A549 (cell line): ENCODE measurements around the gene LIMK2. TPM values are rescaled to one million over a fixed set of nuclear protein-coding genes. Genes with fewer than 3 reads are reported as not detected.
A peak's percentile ranks its signal among the peaks of the same experiment; 100 is the strongest.

Source experiments
- ATAC-seq, 2 experiments: fragments of 200-7000 bp in 1 of 2; fragments of >200 bp in 1 of 2; cut with Nextera tagmentation in 1 of 2; cut with Tn5 transposase in 1 of 2; 3 replicates each; pipeline versions ENCODE4 v1.8.0 to v1.9.1; 2018 to 2020; ENCODE audit warnings: mild to moderate bottlenecking in 1 of 2, moderate library complexity in 1 of 2
- CTCF ChIA-PET: fragments of 300-600 bp; sonication (Branson Sonifier 250); formaldehyde crosslinking; extraction: SDS; loops from one replicate; lab custom pipeline; 2021; ENCODE audit warnings: antibody characterized with exemption, inconsistent platforms; lab: Yijun Ruan, JAX
- POLR2A ChIA-PET: fragments of 350-600 bp; formaldehyde crosslinking; extraction: SDS; loops from one replicate; lab custom pipeline; 2021; ENCODE audit warnings: antibody characterized with exemption, inconsistent platforms; lab: Yijun Ruan, JAX
- DNase-seq, 2 experiments: peaks; one replicate each; pipeline versions ENCODE4 v3.0.0 to v3.0.0-alpha.2; 2011 to 2016; ENCODE audit warnings: low read depth in 1 of 2, low spot score in 1 of 2
- FAIRE-seq: peaks from 2 replicates; lab custom pipeline; 2011; peaks lifted over from hg19 to GRCh38; lab: Jason Lieb, UNC
- H3K27ac ChIP-seq, 2 experiments: fragments of >200 bp; sonication (Bioruptor Twin); formaldehyde crosslinking; 3 replicates each; pipeline ENCODE4 v1.5.1; 2016 to 2017
- H3K4me1 ChIP-seq: fragments of >200 bp; sonication (Bioruptor Twin); formaldehyde crosslinking; 3 replicates; pipeline ENCODE4 v1.6.1; 2016
- H3K4me2 ChIP-seq: fragments of >200 bp; sonication (Bioruptor Twin); formaldehyde crosslinking; 3 replicates; pipeline ENCODE4 v1.6.1; 2016
- H3K4me3 ChIP-seq: fragments of >200 bp; sonication (Bioruptor Twin); formaldehyde crosslinking; 3 replicates; pipeline ENCODE4 v1.5.1; 2016
- H3K9me3 ChIP-seq: fragments of >200 bp; sonication (Bioruptor Twin); formaldehyde crosslinking; 3 replicates; pipeline ENCODE4 v1.6.1; 2016
- ATOH8 ChIP-seq: fragments of 250-450 bp; sonication (Bioruptor Pico); IDR thresholded peaks from 2 replicates; pipeline ENCODE4 v1.5.0; 2020; ENCODE audit warnings: low read depth, mild to moderate bottlenecking, moderate library complexity
- BHLHE40 ChIP-seq: IDR thresholded peaks from 2 replicates; pipeline ENCODE4 v1.6.1; 2012; ENCODE audit warnings: low read depth, low read length, inconsistent platforms
- CBX2 ChIP-seq: fragments of 200-600 bp; sonication (generic); IDR thresholded peaks from 2 replicates; pipeline ENCODE4 v1.6.1; 2016; ENCODE audit warnings: low read depth, mild to moderate bottlenecking, borderline replicate concordance
- CEBPB ChIP-seq, 2 experiments: fragments of >200 bp in 1 of 2; sonication (Bioruptor Twin) in 1 of 2; formaldehyde crosslinking in 1 of 2; IDR thresholded peaks; 2 replicates each; pipeline ENCODE4 v1.6.1; 2012 to 2016
- CHD4 ChIP-seq: fragments of 200-600 bp; sonication (generic); IDR thresholded peaks from 2 replicates; pipeline ENCODE4 v1.6.1; 2016; ENCODE audit warnings: antibody characterized with exemption, mild to moderate bottlenecking, borderline replicate concordance
- FOSB ChIP-seq: fragments of 250-450 bp; sonication (Bioruptor Pico); IDR thresholded peaks from 2 replicates; pipeline ENCODE4 v1.5.0; 2020; ENCODE audit warnings: mild to moderate bottlenecking, moderate library complexity
- MAFK ChIP-seq: fragments of 450-650 bp; IDR thresholded peaks from 2 replicates; pipeline ENCODE4 v1.6.1; 2014; ENCODE audit not compliant: partially characterized antibody
- MAX ChIP-seq: IDR thresholded peaks from 2 replicates; pipeline ENCODE4 v1.6.1; 2012
- MAZ ChIP-seq: fragments of 150-350 bp; IDR thresholded peaks from 2 replicates; pipeline ENCODE4 v1.6.1; 2014; ENCODE audit warnings: antibody characterized with exemption, low read depth, low read length, borderline replicate concordance
- RAD21 ChIP-seq, 2 experiments: fragments of >200 bp in 1 of 2; sonication (Bioruptor Twin) in 1 of 2; formaldehyde crosslinking in 1 of 2; IDR thresholded peaks in 1 of 2; conservative IDR thresholded peaks in 1 of 2; 2 replicates in 1 of 2; 3 replicates in 1 of 2; pipeline ENCODE4 v1.6.1; 2012 to 2018; ENCODE audit warnings: inconsistent platforms in 1 of 2
- SMC3 ChIP-seq: fragments of >200 bp; sonication (Bioruptor Twin); formaldehyde crosslinking; IDR thresholded peaks from 3 replicates; pipeline ENCODE4 v1.6.1; 2018; ENCODE audit warnings: inconsistent platforms
- SREBF2 ChIP-seq: fragments of 450-650 bp; IDR thresholded peaks from 2 replicates; pipeline ENCODE4 v1.6.1; 2014; ENCODE audit warnings: mild to moderate bottlenecking, moderate library complexity
- ZFP36 ChIP-seq: fragments of 450-650 bp; IDR thresholded peaks from 2 replicates; pipeline ENCODE4 v1.6.1; 2014; ENCODE audit warnings: borderline replicate concordance; ENCODE audit not compliant: partially characterized antibody
- ZSCAN20 ChIP-seq: fragments of 250-450 bp; sonication (Bioruptor Pico); IDR thresholded peaks from 2 replicates; pipeline ENCODE4 v1.8.0; 2022; ENCODE audit warnings: mild to moderate bottlenecking, moderate library complexity
- WGBS: methylation state at CpG from one replicate; pipeline ENCODE4 v1.1.6; 2017; ENCODE audit errors: missing lambda C conversion rate; 5-methylcytosine and 5-hydroxymethylcytosine counted together
- polyA plus RNA-seq, 4 experiments: library from polyadenylated mRNA; depleted of rRNA in 3 of 4; stranded (reverse); fragments of >200 nt; fragmentation: RNase III in 1 of 4; extraction: RNeasy Plus Mini Kit Qiagen cat#74134 plus additional on column Dnase treatment in 1 of 4; gene quantifications; 2 replicates in 3 of 4; 3 replicates in 1 of 4; pipeline ENCODE4 v1.2.3, GENCODE V29; 2011 to 2017
- TF ChIP-seq, protein P1 (sequence below): fragments of 450-650 bp; IDR thresholded peaks from 2 replicates; pipeline ENCODE4 v1.6.1; 2014; ENCODE audit warnings: antibody characterized with exemption
- TF ChIP-seq, protein P2 (sequence below): fragments of >200 bp; sonication (Bioruptor Twin); formaldehyde crosslinking; IDR thresholded peaks from 3 replicates; pipeline ENCODE4 v1.5.1; 2016
- TF ChIP-seq, protein P3 (sequence below): fragments of 150-350 bp; IDR thresholded peaks from 2 replicates; pipeline ENCODE4 v1.6.1; 2014; ENCODE audit warnings: low read depth, mild to moderate bottlenecking, low read length

LIMK2 gene
- polyA plus RNA-seq, 2 of the 4 experiments (the other 2 are of a cell fraction) = 3.1 to 6.9 TPM

GRCh38 chr22:31230871-31231621 lies 18.9 kb downstream of the LIMK2 start:
- 0 out of 3 replicates have a peak, but pooled peaks cover 6% of the 10 kb centered on the region for H3K4me1 ChIP-seq
- H3K9me3 ChIP-seq = no peaks in the 10 kb centered on the region
- CTCF ChIA-PET = interaction anchor here (0.6 to 5.4 kb wide), 25 partner anchors 8 to 468 kb away, joined by 3 to 26 read pairs (median 4); partner anchors contain the start of gene SELENOM
- 42% methylated on average over 3 of the region's 3 CpGs for WGBS
- H3K27ac ChIP-seq = no peak overlapping the region
- DNase-seq (peak in 1 of 2 experiments; percentile 40), FAIRE-seq (no peak), ATAC-seq (peak; percentile 73 to 78; a peak in 5 of 6 replicates)
- POLR2A ChIA-PET = no interaction called here
- H3K4me2 ChIP-seq = no peak overlapping the region
- TF ChIP-seq, protein P1, sequence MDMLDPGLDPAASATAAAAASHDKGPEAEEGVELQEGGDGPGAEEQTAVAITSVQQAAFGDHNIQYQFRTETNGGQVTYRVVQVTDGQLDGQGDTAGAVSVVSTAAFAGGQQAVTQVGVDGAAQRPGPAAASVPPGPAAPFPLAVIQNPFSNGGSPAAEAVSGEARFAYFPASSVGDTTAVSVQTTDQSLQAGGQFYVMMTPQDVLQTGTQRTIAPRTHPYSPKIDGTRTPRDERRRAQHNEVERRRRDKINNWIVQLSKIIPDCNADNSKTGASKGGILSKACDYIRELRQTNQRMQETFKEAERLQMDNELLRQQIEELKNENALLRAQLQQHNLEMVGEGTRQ = no peak
- no peak for TF ChIP-seq MAZ
- no peak for TF ChIP-seq BHLHE40
- no peak for TF ChIP-seq CEBPB (IDR thresholded peaks at IDR 0.05)
- peak; percentile 61 to 66 for TF ChIP-seq RAD21 (conservative IDR thresholded peaks at IDR 0.05 in 1 of 2, IDR thresholded peaks at IDR 0.05 in 1 of 2)
- no peak for TF ChIP-seq ZSCAN20 (CRISPR knock-in tag)
- TF ChIP-seq SMC3 = peak; percentile 48; the same call in 2 of the 3 replicates
- TF ChIP-seq MAFK = no peak
- TF ChIP-seq, protein P2, sequence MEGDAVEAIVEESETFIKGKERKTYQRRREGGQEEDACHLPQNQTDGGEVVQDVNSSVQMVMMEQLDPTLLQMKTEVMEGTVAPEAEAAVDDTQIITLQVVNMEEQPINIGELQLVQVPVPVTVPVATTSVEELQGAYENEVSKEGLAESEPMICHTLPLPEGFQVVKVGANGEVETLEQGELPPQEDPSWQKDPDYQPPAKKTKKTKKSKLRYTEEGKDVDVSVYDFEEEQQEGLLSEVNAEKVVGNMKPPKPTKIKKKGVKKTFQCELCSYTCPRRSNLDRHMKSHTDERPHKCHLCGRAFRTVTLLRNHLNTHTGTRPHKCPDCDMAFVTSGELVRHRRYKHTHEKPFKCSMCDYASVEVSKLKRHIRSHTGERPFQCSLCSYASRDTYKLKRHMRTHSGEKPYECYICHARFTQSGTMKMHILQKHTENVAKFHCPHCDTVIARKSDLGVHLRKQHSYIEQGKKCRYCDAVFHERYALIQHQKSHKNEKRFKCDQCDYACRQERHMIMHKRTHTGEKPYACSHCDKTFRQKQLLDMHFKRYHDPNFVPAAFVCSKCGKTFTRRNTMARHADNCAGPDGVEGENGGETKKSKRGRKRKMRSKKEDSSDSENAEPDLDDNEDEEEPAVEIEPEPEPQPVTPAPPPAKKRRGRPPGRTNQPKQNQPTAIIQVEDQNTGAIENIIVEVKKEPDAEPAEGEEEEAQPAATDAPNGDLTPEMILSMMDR = peak; percentile 50
- TF ChIP-seq CBX2 = no peak
- TF ChIP-seq CHD4 = no peak
- no peak for TF ChIP-seq ATOH8
- TF ChIP-seq FOSB (CRISPR knock-in tag) = no peak
- TF ChIP-seq, protein P3, sequence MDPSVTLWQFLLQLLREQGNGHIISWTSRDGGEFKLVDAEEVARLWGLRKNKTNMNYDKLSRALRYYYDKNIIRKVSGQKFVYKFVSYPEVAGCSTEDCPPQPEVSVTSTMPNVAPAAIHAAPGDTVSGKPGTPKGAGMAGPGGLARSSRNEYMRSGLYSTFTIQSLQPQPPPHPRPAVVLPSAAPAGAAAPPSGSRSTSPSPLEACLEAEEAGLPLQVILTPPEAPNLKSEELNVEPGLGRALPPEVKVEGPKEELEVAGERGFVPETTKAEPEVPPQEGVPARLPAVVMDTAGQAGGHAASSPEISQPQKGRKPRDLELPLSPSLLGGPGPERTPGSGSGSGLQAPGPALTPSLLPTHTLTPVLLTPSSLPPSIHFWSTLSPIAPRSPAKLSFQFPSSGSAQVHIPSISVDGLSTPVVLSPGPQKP = no peak
- no peak overlapping the region for H3K4me3 ChIP-seq

- WGBS = 86% methylated on average over 3 of the region's 3 CpGs
- H3K27ac ChIP-seq = peak overlapping the region in 1 of 2 experiments; percentile 47; a peak in 1 of 6 replicates
- TF ChIP-seq, protein P1 = no peak
- TF ChIP-seq MAX = no peak
- no peak for TF ChIP-seq SREBF2
- no peak for TF ChIP-seq RAD21 (conservative IDR thresholded peaks at IDR 0.05 in 1 of 2, IDR thresholded peaks at IDR 0.05 in 1 of 2)
- TF ChIP-seq ZFP36 = no peak
- TF ChIP-seq FOSB (CRISPR knock-in tag) = no peak
- H3K4me3 ChIP-seq = no peak overlapping the region
- FAIRE-seq (no peak), DNase-seq (no peak), ATAC-seq (no peak)
- ChIA-PET CTCF (interaction anchor here (0.8 to 5.4 kb wide), 7 partner anchors 10 to 177 kb away, joined by 3 to 26 read pairs (median 5); partner anchors contain the start of gene LIMK2), POLR2A (interaction anchor here (0.6 to 1.2 kb wide), 2 partner anchors 9 to 10 kb away, joined by 3 read pairs; no protein-coding TSS in a partner anchor)
- H3K9me3 ChIP-seq = no peaks in the 10 kb centered on the region
- 0 out of 3 replicates have a peak, but pooled peaks cover 6% of the 10 kb centered on the region for H3K4me1 ChIP-seq
- H3K4me2 ChIP-seq = no peak overlapping the region
Observed at GRCh38 chr22:31233001-31233400, 20.9 kb downstream of the LIMK2 start.
